Stimulated activated memory B cell treated with anti-CD40 and anti-IgM and Interleukin-4, amounts not matched to agents 10 μg/mL and 1 μg/mL and 100 μg/mL, for 72 hours (primary cell): ENCODE measurements around the gene GRB10.

Source experiments
- ATAC-seq: fragments of 150-1000 bp; cut with Tn5 transposase; 2 replicates; pipeline ENCODE4 v1.10.0; 2021
- H3K27ac Mint-ChIP-seq: one replicate; pipeline ENCODE4 v1.8.0; 2022; ENCODE audit warnings: mild to moderate bottlenecking, mixed read lengths
- H3K27me3 Mint-ChIP-seq: one replicate; pipeline ENCODE4 v1.8.0; 2022; ENCODE audit warnings: mixed read lengths
- H3K36me3 Mint-ChIP-seq: one replicate; pipeline ENCODE4 v1.8.0; 2022; ENCODE audit warnings: mixed read lengths
- H3K4me1 Mint-ChIP-seq: one replicate; pipeline ENCODE4 v1.8.0; 2022; ENCODE audit warnings: mixed read lengths
- H3K4me3 Mint-ChIP-seq: one replicate; pipeline ENCODE4 v1.8.0; 2022; ENCODE audit warnings: mild to moderate bottlenecking, moderate library complexity, mixed read lengths
- H3K9me3 Mint-ChIP-seq: one replicate; pipeline ENCODE4 v1.8.0; 2022; ENCODE audit warnings: mixed read lengths

Gene GRB10

GRCh38 chr7:50693455-50694130, 89.1 kb downstream of the GRB10 start:
- H3K27ac Mint-ChIP-seq, result no peak overlapping the region
- H3K4me1 Mint-ChIP-seq, result no peaks in the 10 kb centered on the region
- no peaks in the 10 kb centered on the region for H3K9me3 Mint-ChIP-seq
- H3K27me3 Mint-ChIP-seq, result peaks cover 19% of the 10 kb centered on the region
- ATAC-seq, result no peak
- no peaks in the 10 kb centered on the region for H3K36me3 Mint-ChIP-seq
- no peak overlapping the region for H3K4me3 Mint-ChIP-seq

DNA sequence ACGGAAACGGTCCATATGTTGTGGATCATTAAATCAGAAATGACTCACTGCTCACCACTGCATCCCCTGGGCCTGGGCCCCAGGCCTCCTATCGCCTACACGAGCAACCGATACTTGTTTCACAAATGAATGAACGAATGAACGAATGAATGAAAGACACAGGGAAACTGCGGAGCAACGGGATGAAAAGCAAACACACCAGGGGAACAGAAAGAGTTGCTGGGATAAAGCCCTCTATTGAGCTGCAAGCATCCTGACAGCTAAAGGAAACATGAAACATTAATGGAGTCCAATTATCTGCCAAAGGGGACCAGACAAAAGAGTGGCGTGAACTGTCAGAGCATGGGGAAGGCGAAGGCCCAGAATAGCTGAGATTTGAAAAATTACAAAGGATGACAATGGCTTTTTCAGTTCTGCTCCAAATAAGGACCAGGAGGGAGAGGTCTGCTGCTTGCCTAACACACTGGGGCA, 92.1 kb downstream of the GRB10 start:
- ATAC-seq, result no peak
- Mint-ChIP-seq H3K36me3 (no peaks in the 10 kb centered on the region), H3K9me3 (no peaks in the 10 kb centered on the region), H3K27me3 (peaks cover 37% of the 10 kb centered on the region), H3K4me3 (no peak overlapping the region), H3K27ac (no peak overlapping the region), H3K4me1 (no peaks in the 10 kb centered on the region)

DNA sequence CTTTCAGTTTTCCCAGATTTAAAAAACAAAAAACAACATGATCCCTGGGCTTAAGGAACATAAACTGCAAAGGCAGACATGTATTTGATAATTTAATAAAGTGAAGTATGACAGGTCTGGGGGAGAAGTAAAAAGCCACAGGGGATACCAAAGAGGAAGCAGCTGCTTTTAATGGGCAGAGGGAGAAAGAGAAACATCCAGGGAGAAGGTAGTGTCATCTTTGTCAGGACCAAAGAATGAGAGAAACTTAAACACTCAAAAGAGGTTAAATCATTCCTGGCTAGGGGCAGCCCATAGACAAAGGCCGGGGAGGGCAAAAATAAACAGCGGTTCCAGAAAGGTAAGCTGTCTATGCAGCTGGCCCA, 94.5 kb downstream of the GRB10 start:
- Mint-ChIP-seq H3K4me1 (no peaks in the 10 kb centered on the region), H3K27ac (no peak overlapping the region), H3K9me3 (no peaks in the 10 kb centered on the region), H3K4me3 (no peak overlapping the region), H3K27me3 (peaks cover 29% of the 10 kb centered on the region), H3K36me3 (no peaks in the 10 kb centered on the region)
- no peak for ATAC-seq

- Mint-ChIP-seq H3K36me3 (no peaks in the 10 kb centered on the region), H3K4me3 (no peak overlapping the region), H3K9me3 (no peaks in the 10 kb centered on the region), H3K4me1 (no peaks in the 10 kb centered on the region), H3K27ac (no peak overlapping the region), H3K27me3 (peaks cover 28% of the 10 kb centered on the region)
- no peak for ATAC-seq
Observed at GRCh38 chr7:50687575-50688225, 95.0 kb downstream of the GRB10 start.

DNA sequence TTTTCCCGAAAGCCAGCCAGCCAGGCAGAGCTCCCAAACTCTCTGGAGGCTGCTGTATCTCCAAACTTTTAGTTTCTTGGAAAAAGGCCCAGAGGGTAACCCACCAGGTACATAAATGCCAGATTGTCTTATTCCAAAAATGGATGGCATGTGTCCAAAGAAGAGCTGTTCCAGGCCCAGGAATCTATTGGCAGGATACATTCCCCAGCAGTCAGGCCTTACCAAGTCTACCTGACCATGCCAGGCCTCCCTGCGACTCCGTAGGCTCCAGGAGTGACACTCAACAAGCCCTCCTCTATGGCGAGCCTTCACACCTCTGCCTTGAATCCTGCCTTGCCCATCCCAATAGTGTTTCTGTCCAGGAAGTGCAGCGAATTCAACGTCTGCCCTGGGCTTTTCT, 95.6 kb downstream of the GRB10 start:
- peaks cover 32% of the 10 kb centered on the region for H3K27me3 Mint-ChIP-seq
- no peaks in the 10 kb centered on the region for H3K9me3 Mint-ChIP-seq
- no peak overlapping the region for H3K27ac Mint-ChIP-seq
- H3K4me3 Mint-ChIP-seq, result no peak overlapping the region
- no peaks in the 10 kb centered on the region for H3K36me3 Mint-ChIP-seq
- no peaks in the 10 kb centered on the region for H3K4me1 Mint-ChIP-seq
- no peak for ATAC-seq

- H3K4me3 Mint-ChIP-seq, result no peak overlapping the region
- no peak overlapping the region for H3K27ac Mint-ChIP-seq
- H3K36me3 Mint-ChIP-seq, result no peaks in the 10 kb centered on the region
- no peak for ATAC-seq
- peaks cover 10% of the 10 kb centered on the region for H3K4me1 Mint-ChIP-seq
- H3K27me3 Mint-ChIP-seq, result peaks cover 38% of the 10 kb centered on the region
- H3K9me3 Mint-ChIP-seq, result no peaks in the 10 kb centered on the region
Observed at GRCh38 chr7:50685135-50686065, 97.3 kb downstream of the GRB10 start.

- ATAC-seq, result no peak
- H3K4me1 Mint-ChIP-seq, result peaks cover 10% of the 10 kb centered on the region
- H3K27ac Mint-ChIP-seq, result no peak overlapping the region
- H3K27me3 Mint-ChIP-seq, result peaks cover 38% of the 10 kb centered on the region
- H3K9me3 Mint-ChIP-seq, result no peaks in the 10 kb centered on the region
- H3K4me3 Mint-ChIP-seq, result no peak overlapping the region
- no peaks in the 10 kb centered on the region for H3K36me3 Mint-ChIP-seq
Observed at GRCh38 chr7:50684713-50685075, 98.0 kb downstream of the GRB10 start.

GRCh38 chr7:50684011-50684712, 98.5 kb downstream of the GRB10 start:
- H3K4me1 Mint-ChIP-seq, result peaks cover 10% of the 10 kb centered on the region
- H3K4me3 Mint-ChIP-seq, result no peak overlapping the region
- H3K36me3 Mint-ChIP-seq, result no peaks in the 10 kb centered on the region
- no peaks in the 10 kb centered on the region for H3K9me3 Mint-ChIP-seq
- no peak for ATAC-seq
- H3K27me3 Mint-ChIP-seq, result peaks cover 38% of the 10 kb centered on the region
- H3K27ac Mint-ChIP-seq, result no peak overlapping the region

- Mint-ChIP-seq H3K9me3 (no peaks in the 10 kb centered on the region), H3K36me3 (no peaks in the 10 kb centered on the region), H3K27ac (no peak overlapping the region), H3K27me3 (peaks cover 26% of the 10 kb centered on the region), H3K4me3 (no peak overlapping the region), H3K4me1 (peaks cover 10% of the 10 kb centered on the region)
- ATAC-seq, result no peak
Observed at GRCh38 chr7:50682573-50682972, 100.1 kb downstream of the GRB10 start.

- Mint-ChIP-seq H3K36me3 (no peaks in the 10 kb centered on the region), H3K27ac (no peak overlapping the region), H3K4me1 (peaks cover 10% of the 10 kb centered on the region), H3K9me3 (no peaks in the 10 kb centered on the region), H3K4me3 (no peak overlapping the region), H3K27me3 (peaks cover 21% of the 10 kb centered on the region)
- ATAC-seq, result no peak
Observed at GRCh38 chr7:50682079-50682478, 100.6 kb downstream of the GRB10 start.

DNA sequence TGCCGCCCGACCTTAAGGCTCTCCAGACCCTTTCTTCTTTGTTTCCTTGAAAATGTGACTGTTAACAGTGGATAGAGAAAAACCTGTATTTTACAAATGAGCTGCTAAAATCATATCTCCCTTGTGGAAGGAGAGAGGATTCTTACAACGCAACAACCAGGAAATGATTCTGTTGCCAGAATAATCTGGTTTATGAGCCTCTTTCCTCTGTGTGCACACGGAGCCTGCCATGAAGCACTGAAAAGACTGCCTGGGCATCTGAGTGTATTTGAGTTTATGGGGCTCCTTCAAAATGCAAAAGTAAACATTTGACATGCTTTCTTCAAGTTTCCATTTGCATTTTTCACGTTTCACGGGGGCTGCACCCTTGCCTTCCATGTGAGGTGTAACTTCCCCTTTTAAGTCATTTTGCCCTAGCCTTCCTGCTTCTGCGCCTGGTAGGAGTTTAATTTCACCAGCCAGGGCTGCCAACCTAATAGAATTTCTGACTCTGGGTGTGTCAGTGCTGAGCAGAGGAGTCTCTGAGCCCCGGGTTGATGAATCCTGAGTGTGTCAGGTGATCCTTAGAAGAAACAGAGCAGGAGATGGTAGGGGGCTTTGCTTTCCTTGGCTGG, 101.2 kb downstream of the GRB10 start:
- ATAC-seq, result no peak
- H3K27ac Mint-ChIP-seq, result no peak overlapping the region
- H3K4me3 Mint-ChIP-seq, result no peak overlapping the region

GRCh38 chr7:50679218-50680007, 103.3 kb downstream of the GRB10 start:
- ATAC-seq, result peak; percentile 66
- no peak overlapping the region for H3K27ac Mint-ChIP-seq
- H3K4me1 Mint-ChIP-seq, result peaks cover 10% of the 10 kb centered on the region
- no peak overlapping the region for H3K4me3 Mint-ChIP-seq
- H3K36me3 Mint-ChIP-seq, result no peaks in the 10 kb centered on the region
- no peaks in the 10 kb centered on the region for H3K9me3 Mint-ChIP-seq
- H3K27me3 Mint-ChIP-seq, result peaks cover 10% of the 10 kb centered on the region

More for the DNA sequence above, 101.2 kb downstream of the GRB10 start:
- Mint-ChIP-seq H3K27me3 (peaks cover 20% of the 10 kb centered on the region), H3K36me3 (no peaks in the 10 kb centered on the region), H3K4me1 (peaks cover 10% of the 10 kb centered on the region), H3K9me3 (no peaks in the 10 kb centered on the region)

DNA sequence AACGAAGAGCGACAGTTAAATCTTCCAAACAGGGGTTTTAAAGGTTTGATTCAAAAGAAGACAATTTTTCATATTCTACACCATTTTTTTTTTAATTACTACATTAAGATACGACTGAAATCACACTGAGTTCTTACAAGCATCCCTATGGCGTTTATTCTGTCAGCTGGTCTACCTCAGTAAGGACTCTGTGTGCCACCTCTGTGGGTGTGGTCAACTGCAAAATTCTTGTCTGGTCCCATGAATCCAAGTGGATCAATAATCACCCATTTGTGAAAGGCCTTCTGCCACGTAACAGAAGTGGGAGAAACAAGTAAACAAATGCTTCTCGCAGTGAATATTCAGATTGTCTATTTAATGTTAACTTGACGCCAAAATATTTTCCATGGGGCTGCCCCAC, 104.1 kb downstream of the GRB10 start:
- Mint-ChIP-seq H3K27ac (no peak overlapping the region), H3K4me3 (no peak overlapping the region), H3K4me1 (peaks cover 10% of the 10 kb centered on the region), H3K36me3 (no peaks in the 10 kb centered on the region), H3K9me3 (no peaks in the 10 kb centered on the region), H3K27me3 (peaks cover 18% of the 10 kb centered on the region)
- ATAC-seq, result no peak

DNA sequence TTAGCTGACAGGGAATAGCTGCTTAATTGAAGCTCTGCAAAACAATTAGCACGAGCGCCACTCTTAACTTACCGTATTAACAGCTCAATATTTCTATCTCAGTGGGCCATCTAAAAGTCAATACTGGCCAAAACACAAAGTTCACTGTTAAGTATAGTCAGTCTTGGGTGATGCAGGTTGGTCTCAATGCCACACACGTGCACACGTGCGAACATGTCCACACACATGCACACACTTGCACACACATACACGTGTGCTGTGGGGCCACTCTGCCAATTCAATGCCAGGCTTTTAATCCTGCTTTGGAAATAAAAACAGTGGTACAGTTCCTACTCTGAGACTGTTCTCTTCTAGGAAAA, 105.1 kb downstream of the GRB10 start:
- peaks cover 24% of the 10 kb centered on the region for H3K27me3 Mint-ChIP-seq
- H3K9me3 Mint-ChIP-seq, result no peaks in the 10 kb centered on the region
- peaks cover 10% of the 10 kb centered on the region for H3K4me1 Mint-ChIP-seq
- no peaks in the 10 kb centered on the region for H3K36me3 Mint-ChIP-seq
- no peak for ATAC-seq
- no peak overlapping the region for H3K27ac Mint-ChIP-seq
- H3K4me3 Mint-ChIP-seq, result no peak overlapping the region
